MCF 10A (cell line): ENCODE results near the gene UCK1. TPM values are rescaled to one million over a fixed set of nuclear protein-coding genes. Genes with fewer than 3 reads are reported as not detected.
A peak's percentile ranks its signal among the peaks of the same experiment; 100 is the strongest.

ENCODE experiments used
- BruUV-seq: library from RNA; stranded (reverse); fragments of 400-500 nt; replicated peaks from 2 replicates; lab custom pipeline; 2021; lab: Mats Ljungman, UMichigan
- CTCF ChIA-PET: fragments of 300-600 bp; sonication (Branson Sonifier 250); formaldehyde crosslinking; extraction: SDS; loops from one replicate; lab custom pipeline; 2021; ENCODE audit warnings: antibody characterized with exemption, inconsistent platforms; lab: Yijun Ruan, JAX
- POLR2A ChIA-PET: fragments of 300-600, 350-650 bp; sonication (Branson Sonifier 250); formaldehyde crosslinking; extraction: SDS; loops from one replicate; lab custom pipeline; 2020; ENCODE audit warnings: antibody characterized with exemption, inconsistent platforms; lab: Yijun Ruan, JAX
- DNase-seq: peaks from one replicate; pipeline ENCODE4 v3.0.0-alpha.2; 2018; ENCODE audit not compliant: unreplicated experiment
- H3K27ac Mint-ChIP-seq: one replicate; pipeline ENCODE4 v1.8.0; 2022; ENCODE audit warnings: mild to moderate bottlenecking, low read depth, mixed read lengths; ENCODE audit not compliant: unreplicated experiment
- H3K27me3 Mint-ChIP-seq: one replicate; pipeline ENCODE4 v1.8.0; 2022; ENCODE audit warnings: mixed read lengths; ENCODE audit not compliant: insufficient read depth, unreplicated experiment
- H3K36me3 Mint-ChIP-seq: one replicate; pipeline ENCODE4 v1.8.0; 2022; ENCODE audit warnings: mild to moderate bottlenecking, moderate library complexity, mixed read lengths; ENCODE audit not compliant: insufficient read depth, unreplicated experiment
- H3K4me1 Mint-ChIP-seq: one replicate; pipeline ENCODE4 v1.8.0; 2022; ENCODE audit warnings: mixed read lengths; ENCODE audit not compliant: insufficient read depth, unreplicated experiment
- H3K4me3 Mint-ChIP-seq: one replicate; pipeline ENCODE4 v1.8.0; 2022; ENCODE audit warnings: mild to moderate bottlenecking, moderate library complexity, mixed read lengths; ENCODE audit not compliant: unreplicated experiment
- H3K9me3 Mint-ChIP-seq: one replicate; pipeline ENCODE4 v1.8.0; 2022; ENCODE audit warnings: mixed read lengths; ENCODE audit not compliant: unreplicated experiment
- intact Hi-C: fragments of 100-400 bp; cut with micrococcal nuclease; formaldehyde crosslinking; loops from 2 replicates; pipeline ENCODE4 v1.14.1; 2022
- total RNA-seq: library from RNA; stranded (reverse); gene quantifications from 2 replicates; pipeline ENCODE4 v1.2.3, GENCODE V29; 2022
- TF ChIP-seq, protein P1 (sequence below): fragments of 200-600 bp; IDR thresholded peaks from one replicate; pipeline ENCODE4 v1.8.0; 2022; ENCODE audit warnings: antibody characterized with exemption, mild to moderate bottlenecking; ENCODE audit not compliant: unreplicated experiment

Gene UCK1
- total RNA-seq, 1 experiment from 2014 or later, result 20.0 TPM

DNA sequence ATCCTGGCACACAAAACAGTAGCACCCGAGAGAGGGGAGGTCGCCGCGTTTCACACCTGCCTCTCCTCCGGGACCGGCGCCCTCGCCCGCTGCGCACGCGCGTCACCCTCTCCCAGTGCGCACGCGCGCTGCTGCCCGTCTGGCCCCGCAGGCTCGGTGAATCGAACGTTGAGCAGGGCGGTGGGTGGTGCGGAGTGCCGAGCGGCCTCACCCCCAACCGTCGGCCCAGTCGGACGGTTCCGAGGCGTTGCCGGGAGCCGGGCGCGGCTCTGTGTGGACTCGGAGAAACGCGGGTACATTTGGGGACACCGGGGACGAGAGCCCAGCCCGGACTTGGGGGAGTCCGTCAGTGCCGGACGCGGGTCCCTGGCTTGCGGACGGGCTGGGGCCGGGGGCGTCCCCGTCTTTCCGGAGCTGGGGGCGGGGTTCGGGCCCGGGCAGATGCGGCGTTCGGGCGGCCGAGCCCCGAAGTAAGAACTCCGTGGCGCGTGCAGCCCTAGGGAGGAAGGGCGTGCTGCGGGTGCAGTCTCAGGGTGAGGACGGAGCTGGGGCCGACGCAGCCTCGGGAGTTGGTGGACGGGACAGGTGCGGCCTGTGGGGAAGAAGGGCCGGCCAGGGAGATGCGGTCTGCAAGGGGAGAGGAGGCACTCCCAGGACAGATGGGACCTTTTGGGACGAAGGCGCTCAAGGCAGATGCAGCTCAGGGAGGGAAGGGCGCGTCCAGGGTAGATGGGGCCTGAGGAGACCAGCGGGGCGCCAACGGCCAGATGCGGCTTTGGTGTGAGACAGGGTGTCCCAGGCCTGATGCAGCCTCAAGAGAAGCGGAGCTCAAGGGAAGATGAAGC is 28.1 kb downstream of the UCK1 start, which contains the start of gene POMT1:
TSS of gene POMT1 (plus strand) at position 138 of the 845 bp plus-strand sequence. CDS start 1,301 bp downstream, outside the sequence.
- peaks cover 15% of the 10 kb centered on the region for H3K4me1 Mint-ChIP-seq
- H3K9me3 Mint-ChIP-seq, result no peaks in the 10 kb centered on the region
- ChIA-PET POLR2A (interaction anchor here (0.6 to 1.4 kb wide), 8 partner anchors 11 to 153 kb away, joined by 3 to 6 read pairs (median 4); no protein-coding TSS in a partner anchor), CTCF (interaction anchor here (0.7 to 1.3 kb wide), 4 partner anchors 109 to 326 kb away, joined by 3 to 5 read pairs (median 4); partner anchors contain the start of gene RAPGEF1)
- H3K27me3 Mint-ChIP-seq, result no peaks in the 10 kb centered on the region
- TF ChIP-seq, protein P1, sequence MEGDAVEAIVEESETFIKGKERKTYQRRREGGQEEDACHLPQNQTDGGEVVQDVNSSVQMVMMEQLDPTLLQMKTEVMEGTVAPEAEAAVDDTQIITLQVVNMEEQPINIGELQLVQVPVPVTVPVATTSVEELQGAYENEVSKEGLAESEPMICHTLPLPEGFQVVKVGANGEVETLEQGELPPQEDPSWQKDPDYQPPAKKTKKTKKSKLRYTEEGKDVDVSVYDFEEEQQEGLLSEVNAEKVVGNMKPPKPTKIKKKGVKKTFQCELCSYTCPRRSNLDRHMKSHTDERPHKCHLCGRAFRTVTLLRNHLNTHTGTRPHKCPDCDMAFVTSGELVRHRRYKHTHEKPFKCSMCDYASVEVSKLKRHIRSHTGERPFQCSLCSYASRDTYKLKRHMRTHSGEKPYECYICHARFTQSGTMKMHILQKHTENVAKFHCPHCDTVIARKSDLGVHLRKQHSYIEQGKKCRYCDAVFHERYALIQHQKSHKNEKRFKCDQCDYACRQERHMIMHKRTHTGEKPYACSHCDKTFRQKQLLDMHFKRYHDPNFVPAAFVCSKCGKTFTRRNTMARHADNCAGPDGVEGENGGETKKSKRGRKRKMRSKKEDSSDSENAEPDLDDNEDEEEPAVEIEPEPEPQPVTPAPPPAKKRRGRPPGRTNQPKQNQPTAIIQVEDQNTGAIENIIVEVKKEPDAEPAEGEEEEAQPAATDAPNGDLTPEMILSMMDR, result no peak
- H3K27ac Mint-ChIP-seq, result peak within 1 kb of the TSS; percentile 84
- intact Hi-C loops, result loop anchor here (10.0 kb wide), 1 partner anchor 242 kb away; the partner anchor contains the start of gene RAPGEF1
- peak; percentile 87 for DNase-seq
- H3K4me3 Mint-ChIP-seq, result peak within 1 kb of the TSS; percentile 86
- no TSS peak for BruUV-seq
- peaks cover 46% of the 10 kb centered on the region for H3K36me3 Mint-ChIP-seq

GRCh38 chr9:131500939-131501541 is 30.0 kb downstream of the UCK1 start:
- ChIA-PET CTCF (interaction anchor here (0.6 to 0.7 kb wide), 3 partner anchors 36 to 1171 kb away, joined by 3 read pairs; no protein-coding TSS in a partner anchor), POLR2A (interaction anchor here (0.7 to 1.6 kb wide), 2 partner anchors 14 to 107 kb away, joined by 3 to 4 read pairs; no protein-coding TSS in a partner anchor)
- peaks cover 66% of the 10 kb centered on the region for H3K36me3 Mint-ChIP-seq
- TF ChIP-seq, protein P1, result no peak
- H3K27ac Mint-ChIP-seq, result no peak overlapping the region
- peak; percentile 82 for DNase-seq
- no peaks in the 10 kb centered on the region for H3K27me3 Mint-ChIP-seq
- no peaks in the 10 kb centered on the region for H3K9me3 Mint-ChIP-seq
- H3K4me1 Mint-ChIP-seq, result peaks cover 15% of the 10 kb centered on the region
- intact Hi-C loops, result loop anchor here (10.0 kb wide), 1 partner anchor 244 kb away; the partner anchor contains the start of gene RAPGEF1
- peak overlapping the region; percentile 86 for H3K4me3 Mint-ChIP-seq
- no TSS peak for BruUV-seq

- intact Hi-C loops, result loop anchor here (10.0 kb wide), 1 partner anchor 244 kb away; the partner anchor contains the start of gene RAPGEF1
- Mint-ChIP-seq H3K27me3 (no peaks in the 10 kb centered on the region), H3K4me1 (peaks cover 15% of the 10 kb centered on the region), H3K36me3 (peaks cover 72% of the 10 kb centered on the region), H3K4me3 (no peak overlapping the region), H3K9me3 (no peaks in the 10 kb centered on the region), H3K27ac (no peak overlapping the region)
- DNase-seq, result no peak
- TF ChIP-seq, protein P1, result no peak
- ChIA-PET POLR2A (interaction anchor here (1.6 kb wide), 1 partner anchor 13 kb away, joined by 4 read pairs; no protein-coding TSS in a partner anchor), CTCF (interaction anchor here (0.6 to 2.1 kb wide), 3 partner anchors 36 to 1172 kb away, joined by 3 to 8 read pairs (median 3); no protein-coding TSS in a partner anchor)
- BruUV-seq, result no TSS peak
These were observed 30.7 kb downstream of the UCK1 start for GRCh38 chr9:131500377-131500776.
